SJSA1 (cell line): ENCODE measurements around the gene ASXL3. TPM values are rescaled to one million over a fixed set of nuclear protein-coding genes. Genes with fewer than 3 reads are reported as not detected.

ENCODE experiments used
- DNase-seq, 2 experiments: peaks; one replicate each; pipeline ENCODE4 v3.0.0-alpha.2; 2015 to 2020; ENCODE audit warnings: low spot score in 2 of 2, low read depth in 1 of 2
- H3K27ac ChIP-seq: fragments of 250-450 bp; sonication (Bioruptor Pico); 2 replicates; pipeline ENCODE4 v1.5.1; 2020; ENCODE audit warnings: mild to moderate bottlenecking, moderate library complexity
- H3K27me3 ChIP-seq: fragments of 250-450 bp; sonication (Bioruptor Pico); replicated peaks from 2 replicates; pipeline ENCODE4 v1.5.1; 2020; ENCODE audit warnings: mild to moderate bottlenecking, moderate library complexity
- H3K36me3 ChIP-seq: fragments of 250-450 bp; sonication (Bioruptor Pico); 2 replicates; pipeline ENCODE4 v1.5.1; 2020; ENCODE audit warnings: mild to moderate bottlenecking
- H3K4me1 ChIP-seq: fragments of 250-450 bp; sonication (Bioruptor Pico); replicated peaks from 2 replicates; pipeline ENCODE4 v1.6.1; 2021; ENCODE audit warnings: mild to moderate bottlenecking
- H3K4me3 ChIP-seq: fragments of 250-450 bp; sonication (Bioruptor Pico); 2 replicates; pipeline ENCODE4 v1.5.1; 2020; ENCODE audit warnings: mild to moderate bottlenecking
- H3K9me3 ChIP-seq: fragments of 250-450 bp; sonication (Bioruptor Pico); replicated peaks from 2 replicates; pipeline ENCODE4 v1.5.1; 2020; ENCODE audit warnings: mild to moderate bottlenecking
- total RNA-seq: library from RNA; depleted of rRNA; stranded (reverse); fragments of >200 nt; shearing (Covaris generic); gene quantifications from 2 replicates; pipeline ENCODE4 v1.2.3, GENCODE V29; 2014

Gene ASXL3
- total RNA-seq, 1 experiment from 2014 or later, result not detected

- Histone ChIP-seq H3K4me1 (no peaks in the 10 kb centered on the region), H3K36me3 (no peaks in the 10 kb centered on the region)
These were observed 119.5 kb downstream of the ASXL3 start for GRCh38 chr18:33697498-33697897.

GRCh38 chr18:33699372-33699771 lies 121.4 kb downstream of the ASXL3 start:
- H3K9me3 ChIP-seq, result no peaks in the 10 kb centered on the region
- no peak overlapping the region for H3K27ac ChIP-seq
- H3K36me3 ChIP-seq, result no peaks in the 10 kb centered on the region
- no peak for DNase-seq
- no peaks in the 10 kb centered on the region for H3K4me1 ChIP-seq
- no peaks in the 10 kb centered on the region for H3K27me3 ChIP-seq
- H3K4me3 ChIP-seq, result no peak overlapping the region

More at GRCh38 chr18:33697498-33697897, 119.5 kb downstream of the ASXL3 start:
- Histone ChIP-seq H3K27me3 (no peaks in the 10 kb centered on the region), H3K27ac (no peak overlapping the region), H3K4me3 (no peak overlapping the region), H3K9me3 (no peaks in the 10 kb centered on the region)
- no peak for DNase-seq

GRCh38 chr18:33700513-33700976 lies 122.5 kb downstream of the ASXL3 start:
- H3K36me3 ChIP-seq, result no peaks in the 10 kb centered on the region
- H3K27me3 ChIP-seq, result no peaks in the 10 kb centered on the region
- H3K9me3 ChIP-seq, result no peaks in the 10 kb centered on the region
- no peaks in the 10 kb centered on the region for H3K4me1 ChIP-seq
- H3K27ac ChIP-seq, result no peak overlapping the region
- no peak overlapping the region for H3K4me3 ChIP-seq
- no peak for DNase-seq

GRCh38 chr18:33702625-33703024 lies 124.6 kb downstream of the ASXL3 start:
- Histone ChIP-seq H3K36me3 (no peaks in the 10 kb centered on the region), H3K4me1 (no peaks in the 10 kb centered on the region), H3K27me3 (no peaks in the 10 kb centered on the region), H3K4me3 (no peak overlapping the region), H3K9me3 (no peaks in the 10 kb centered on the region), H3K27ac (no peak overlapping the region)
- no peak for DNase-seq

GRCh38 chr18:33706391-33706790 lies 128.4 kb downstream of the ASXL3 start:
- H3K27me3 ChIP-seq, result no peaks in the 10 kb centered on the region

GRCh38 chr18:33708876-33709275 lies 130.9 kb downstream of the ASXL3 start:
- Histone ChIP-seq H3K27me3 (no peaks in the 10 kb centered on the region), H3K36me3 (no peaks in the 10 kb centered on the region), H3K9me3 (no peaks in the 10 kb centered on the region), H3K4me3 (no peak overlapping the region), H3K27ac (no peak overlapping the region), H3K4me1 (no peaks in the 10 kb centered on the region)
- no peak for DNase-seq

More at GRCh38 chr18:33706391-33706790, 128.4 kb downstream of the ASXL3 start:
- no peaks in the 10 kb centered on the region for H3K36me3 ChIP-seq
- no peak overlapping the region for H3K4me3 ChIP-seq
- H3K27ac ChIP-seq, result no peak overlapping the region
- H3K4me1 ChIP-seq, result no peaks in the 10 kb centered on the region
- DNase-seq, result no peak
- no peaks in the 10 kb centered on the region for H3K9me3 ChIP-seq

- Histone ChIP-seq H3K4me3 (no peak overlapping the region), H3K27me3 (no peaks in the 10 kb centered on the region), H3K4me1 (no peaks in the 10 kb centered on the region), H3K27ac (no peak overlapping the region), H3K9me3 (no peaks in the 10 kb centered on the region), H3K36me3 (no peaks in the 10 kb centered on the region)
- DNase-seq, result no peak
These were observed 132.2 kb downstream of the ASXL3 start for GRCh38 chr18:33710269-33710668.

GRCh38 chr18:33711514-33711913 lies 133.5 kb downstream of the ASXL3 start:
- Histone ChIP-seq H3K27me3 (no peaks in the 10 kb centered on the region), H3K36me3 (no peaks in the 10 kb centered on the region), H3K9me3 (no peaks in the 10 kb centered on the region), H3K27ac (no peak overlapping the region), H3K4me3 (no peak overlapping the region), H3K4me1 (no peaks in the 10 kb centered on the region)
- no peak for DNase-seq

DNA sequence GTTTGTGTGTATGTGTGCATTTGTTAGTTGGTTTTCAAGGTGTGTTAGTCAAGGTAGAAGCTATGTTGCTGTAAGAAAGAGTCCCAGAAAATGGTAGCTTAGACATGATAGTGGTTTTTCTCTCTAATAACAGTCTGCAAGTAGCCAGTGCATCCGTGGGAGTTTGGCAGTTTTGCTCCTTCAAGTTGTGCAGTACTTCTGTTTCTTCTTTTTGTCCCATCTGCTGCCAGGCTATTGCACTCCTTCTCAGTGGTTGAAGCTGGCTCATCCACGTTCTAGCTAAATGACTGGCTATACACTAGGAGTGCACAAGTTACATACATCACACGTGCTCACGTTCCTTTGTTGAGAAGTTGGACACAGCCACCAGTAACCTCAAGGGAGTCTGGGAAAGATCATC lies 134.7 kb downstream of the ASXL3 start:
- no peaks in the 10 kb centered on the region for H3K4me1 ChIP-seq
- no peak overlapping the region for H3K4me3 ChIP-seq
- H3K9me3 ChIP-seq, result no peaks in the 10 kb centered on the region
- no peak for DNase-seq
- no peaks in the 10 kb centered on the region for H3K27me3 ChIP-seq
- no peaks in the 10 kb centered on the region for H3K36me3 ChIP-seq
- no peak overlapping the region for H3K27ac ChIP-seq

- H3K27ac ChIP-seq, result no peak overlapping the region
- no peaks in the 10 kb centered on the region for H3K36me3 ChIP-seq
- H3K4me1 ChIP-seq, result no peaks in the 10 kb centered on the region
- DNase-seq, result no peak
- no peaks in the 10 kb centered on the region for H3K27me3 ChIP-seq
- no peaks in the 10 kb centered on the region for H3K9me3 ChIP-seq
- no peak overlapping the region for H3K4me3 ChIP-seq
These were observed 138.2 kb downstream of the ASXL3 start for GRCh38 chr18:33716061-33716683.

GRCh38 chr18:33717339-33717738 lies 139.3 kb downstream of the ASXL3 start:
- no peak for DNase-seq
- Histone ChIP-seq H3K27me3 (no peaks in the 10 kb centered on the region), H3K27ac (no peak overlapping the region), H3K4me1 (no peaks in the 10 kb centered on the region), H3K9me3 (no peaks in the 10 kb centered on the region), H3K4me3 (no peak overlapping the region), H3K36me3 (no peaks in the 10 kb centered on the region)

GRCh38 chr18:33720133-33720532 lies 142.1 kb downstream of the ASXL3 start:
- Histone ChIP-seq H3K4me3 (no peak overlapping the region), H3K4me1 (no peaks in the 10 kb centered on the region), H3K27ac (no peak overlapping the region), H3K36me3 (no peaks in the 10 kb centered on the region), H3K27me3 (no peaks in the 10 kb centered on the region), H3K9me3 (no peaks in the 10 kb centered on the region)
- no peak for DNase-seq

DNA sequence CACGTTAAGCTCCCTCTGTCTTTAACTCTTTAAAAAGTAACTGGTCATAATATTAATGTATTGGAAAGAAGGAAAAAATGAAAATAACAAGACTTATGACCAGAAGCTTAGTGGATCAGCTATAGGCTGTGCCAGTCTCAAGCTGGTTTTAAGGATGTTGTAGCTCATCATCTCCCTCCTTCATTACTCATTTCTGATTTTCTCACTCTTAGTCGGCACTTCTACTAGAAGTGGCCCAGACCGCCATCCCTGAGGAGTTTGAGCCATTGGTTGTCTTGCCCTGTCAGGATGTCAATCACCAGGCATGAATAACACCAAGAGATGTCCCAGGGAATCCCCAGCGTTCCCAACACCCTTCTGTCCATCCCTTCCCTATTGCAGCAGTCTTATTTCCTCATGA lies 151.5 kb downstream of the ASXL3 start:
- Histone ChIP-seq H3K36me3 (no peaks in the 10 kb centered on the region), H3K27ac (no peak overlapping the region), H3K9me3 (no peaks in the 10 kb centered on the region), H3K4me3 (no peak overlapping the region), H3K27me3 (no peaks in the 10 kb centered on the region), H3K4me1 (no peaks in the 10 kb centered on the region)
- no peak for DNase-seq

GRCh38 chr18:33733376-33733775 lies 155.4 kb downstream of the ASXL3 start:
- DNase-seq, result no peak
- Histone ChIP-seq H3K36me3 (no peaks in the 10 kb centered on the region), H3K27ac (no peak overlapping the region)

GRCh38 chr18:33735428-33735827 lies 157.4 kb downstream of the ASXL3 start:
- Histone ChIP-seq H3K27ac (no peak overlapping the region), H3K36me3 (no peaks in the 10 kb centered on the region), H3K4me1 (no peaks in the 10 kb centered on the region), H3K27me3 (no peaks in the 10 kb centered on the region), H3K9me3 (no peaks in the 10 kb centered on the region), H3K4me3 (no peak overlapping the region)
- DNase-seq, result no peak

More at GRCh38 chr18:33733376-33733775, 155.4 kb downstream of the ASXL3 start:
- no peaks in the 10 kb centered on the region for H3K9me3 ChIP-seq
- H3K4me3 ChIP-seq, result no peak overlapping the region
- no peaks in the 10 kb centered on the region for H3K27me3 ChIP-seq
- no peaks in the 10 kb centered on the region for H3K4me1 ChIP-seq
